RPMI7951 (cell line): Measurements from ENCODE around the gene MVB12B. TPM values are rescaled to one million over a fixed set of nuclear protein-coding genes. Genes with fewer than 3 reads are reported as not detected.

ENCODE experiments used
- DNase-seq: peaks from one replicate; pipeline ENCODE4 v3.0.0-alpha.2; 2012; ENCODE audit warnings: low read depth
- total RNA-seq: library from RNA; depleted of rRNA; stranded (reverse); fragments of >200 nt; shearing (Covaris generic); gene quantifications from 2 replicates; pipeline ENCODE4 v1.2.3, GENCODE V29; 2014

Gene MVB12B
- total RNA-seq, 1 experiment from 2014 or later = 2.2 TPM

DNA sequence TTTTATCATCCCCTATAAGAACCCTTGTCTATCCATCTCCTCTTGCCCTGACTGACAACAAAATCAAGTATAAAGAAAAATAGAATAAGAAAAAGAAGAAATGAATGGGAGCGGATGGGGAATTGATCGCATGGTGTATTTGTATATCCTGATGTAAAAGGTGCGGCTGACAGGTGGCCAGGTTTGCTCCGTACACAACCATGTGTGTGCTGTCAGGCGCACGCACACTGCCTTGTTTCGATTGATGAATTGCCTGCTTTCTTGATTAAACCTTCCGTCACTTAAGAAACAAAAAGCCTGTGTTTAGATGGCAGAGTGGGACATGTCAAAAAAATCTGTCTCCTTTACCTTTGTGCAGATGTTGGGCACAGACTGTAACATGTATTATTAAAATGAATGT, 102.6 kb downstream of the MVB12B start:
- DNase-seq = no peak

DNA sequence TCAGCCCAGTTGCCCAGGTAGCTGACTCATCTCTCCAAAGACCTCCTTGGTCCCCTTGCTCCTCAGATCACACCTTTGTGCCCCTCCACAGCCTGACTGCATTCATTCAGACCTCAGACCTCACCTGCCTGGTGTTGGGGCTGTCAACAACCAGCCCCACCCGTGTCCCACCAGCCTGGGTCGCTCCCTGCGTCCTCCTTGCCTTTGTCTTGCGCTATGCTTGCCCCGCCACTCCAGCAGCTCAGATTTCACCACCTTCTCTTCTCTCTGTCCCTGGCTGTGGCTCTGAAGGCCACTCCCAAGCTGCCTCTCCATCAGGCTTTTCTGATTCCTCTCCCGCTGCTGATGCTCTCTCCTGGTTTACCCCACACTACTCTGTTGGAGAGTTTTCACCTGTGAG, 103.5 kb downstream of the MVB12B start:
- DNase-seq = no peak

GRCh38 chr9:126431077-126431742, 104.6 kb downstream of the MVB12B start:
- no peak for DNase-seq

- DNase-seq = no peak
Observed at GRCh38 chr9:126432659-126433058, 106.0 kb downstream of the MVB12B start.

DNA sequence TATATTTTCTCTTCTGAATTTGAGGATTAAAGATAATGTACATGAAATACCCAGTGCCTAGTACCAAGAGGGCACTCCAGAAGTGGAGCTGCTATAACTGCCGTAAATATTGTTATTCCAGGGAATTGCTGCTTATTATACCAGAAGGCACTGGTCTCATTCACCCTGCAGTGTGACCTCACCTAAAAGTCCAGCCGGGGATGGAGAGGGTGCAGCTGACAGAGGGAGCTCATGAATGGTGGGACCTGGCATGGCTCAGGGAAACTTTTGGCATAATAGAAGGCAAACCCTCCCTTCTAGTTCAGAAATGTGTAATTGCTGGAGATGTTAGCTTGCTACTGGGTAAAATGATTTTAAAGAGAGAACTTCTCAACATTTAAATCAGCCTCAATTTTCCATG, 108.5 kb downstream of the MVB12B start:
- no peak for DNase-seq

- DNase-seq = no peak
Observed at GRCh38 chr9:126435626-126436025, 109.0 kb downstream of the MVB12B start.

- DNase-seq = peak; percentile 67
Observed at GRCh38 chr9:126436545-126437267, 110.1 kb downstream of the MVB12B start.

GRCh38 chr9:126437268-126437666, 110.6 kb downstream of the MVB12B start:
- DNase-seq = no peak

GRCh38 chr9:126437701-126438100, 111.1 kb downstream of the MVB12B start:
- DNase-seq = no peak

GRCh38 chr9:126438741-126439401, 112.2 kb downstream of the MVB12B start:
- DNase-seq = no peak

DNA sequence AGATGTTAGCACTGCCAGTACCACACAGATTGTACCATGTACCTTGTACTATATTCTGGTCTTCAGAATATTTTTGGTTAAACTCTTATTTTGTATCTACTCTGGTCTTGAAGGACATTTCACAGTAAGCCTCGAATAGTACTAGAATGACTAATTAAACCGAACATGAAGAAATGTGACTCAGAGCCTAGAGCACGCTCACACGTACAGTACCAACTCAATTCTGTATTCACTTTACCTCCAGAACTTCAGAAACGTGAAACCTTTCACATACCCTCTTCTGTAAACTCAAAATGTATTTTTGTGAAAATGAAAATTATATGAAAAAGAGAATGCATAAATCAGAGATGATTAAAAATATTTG, 112.8 kb downstream of the MVB12B start:
- peak; percentile 55 for DNase-seq

DNA sequence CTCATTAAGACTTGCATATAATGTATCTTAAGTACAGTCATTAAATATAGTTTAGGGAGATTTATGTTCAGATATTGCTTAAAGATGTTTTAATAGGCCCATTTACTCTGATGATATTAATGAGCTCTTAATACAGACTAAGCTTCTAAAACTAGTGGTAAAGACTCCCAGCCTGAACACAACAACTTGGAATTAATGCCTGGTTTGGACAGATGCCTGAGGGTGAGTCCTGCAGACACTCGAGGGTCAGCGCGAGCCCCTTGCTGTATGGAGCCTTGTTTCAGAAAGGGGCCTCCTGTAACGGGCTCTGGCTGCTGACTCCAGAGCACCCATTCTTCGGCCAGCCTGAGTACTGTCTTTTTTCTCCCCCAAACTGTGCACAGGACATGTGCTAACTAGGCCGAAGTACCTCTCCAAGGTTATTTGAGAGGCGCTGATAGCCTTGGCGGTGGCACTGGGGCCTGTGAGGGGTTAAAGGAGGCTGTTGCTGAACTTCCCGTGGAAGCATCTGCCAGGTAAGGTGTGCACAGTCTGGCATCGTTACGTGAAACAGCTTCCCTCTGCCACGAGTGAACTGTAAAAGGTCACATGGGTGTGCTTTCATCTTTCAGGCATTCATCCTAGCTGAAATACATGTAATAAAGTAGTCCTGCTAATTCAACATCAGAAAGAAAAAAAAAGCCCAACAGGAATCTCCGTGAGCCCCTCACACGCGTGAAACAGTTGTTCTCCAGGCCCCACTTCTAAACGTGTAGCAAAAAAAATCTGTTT, 113.4 kb downstream of the MVB12B start:
- no peak for DNase-seq

- DNase-seq = no peak
Observed at GRCh38 chr9:126440940-126441339, 114.3 kb downstream of the MVB12B start.

GRCh38 chr9:126442636-126443035, 116.0 kb downstream of the MVB12B start:
- no peak for DNase-seq

DNA sequence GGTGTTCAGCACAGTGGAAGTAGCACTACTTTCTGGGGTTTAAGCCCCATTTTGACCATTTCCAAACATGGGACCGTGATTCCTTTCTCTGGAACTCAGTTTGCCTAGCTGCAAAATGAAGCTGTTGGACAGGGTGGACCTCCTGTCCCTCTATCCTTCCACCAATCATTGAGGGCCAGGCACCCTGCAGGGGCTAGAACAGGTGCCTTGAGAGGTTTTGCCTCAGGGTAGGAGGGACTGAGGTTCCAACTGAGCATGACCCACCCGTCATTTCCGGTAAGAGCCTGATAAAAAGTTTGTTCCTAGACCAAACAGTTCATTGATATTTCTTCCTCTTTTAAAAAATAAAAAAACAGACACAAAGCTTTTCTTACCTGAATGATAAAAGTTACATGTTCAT, 116.5 kb downstream of the MVB12B start:
- no peak for DNase-seq

DNA sequence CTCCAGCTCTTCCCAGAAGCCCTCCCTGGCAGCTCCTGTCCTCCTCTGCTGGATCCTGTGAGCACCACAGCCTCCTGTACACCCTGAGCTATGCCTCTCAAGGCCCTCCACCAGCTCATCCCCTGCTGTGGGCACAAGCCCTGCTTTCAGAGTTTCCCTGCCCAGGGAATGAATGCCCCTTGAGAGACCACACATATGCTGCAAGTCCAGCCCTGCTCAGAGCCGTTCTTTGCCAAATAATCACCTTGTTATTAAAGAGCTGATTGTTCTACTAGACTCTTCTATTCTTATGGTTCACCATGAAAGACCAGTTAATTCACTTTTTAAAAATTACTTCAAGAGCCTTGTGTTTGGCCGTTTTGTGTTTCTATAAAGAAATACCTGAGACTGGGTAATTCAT, 121.5 kb downstream of the MVB12B start:
- DNase-seq = no peak

DNA sequence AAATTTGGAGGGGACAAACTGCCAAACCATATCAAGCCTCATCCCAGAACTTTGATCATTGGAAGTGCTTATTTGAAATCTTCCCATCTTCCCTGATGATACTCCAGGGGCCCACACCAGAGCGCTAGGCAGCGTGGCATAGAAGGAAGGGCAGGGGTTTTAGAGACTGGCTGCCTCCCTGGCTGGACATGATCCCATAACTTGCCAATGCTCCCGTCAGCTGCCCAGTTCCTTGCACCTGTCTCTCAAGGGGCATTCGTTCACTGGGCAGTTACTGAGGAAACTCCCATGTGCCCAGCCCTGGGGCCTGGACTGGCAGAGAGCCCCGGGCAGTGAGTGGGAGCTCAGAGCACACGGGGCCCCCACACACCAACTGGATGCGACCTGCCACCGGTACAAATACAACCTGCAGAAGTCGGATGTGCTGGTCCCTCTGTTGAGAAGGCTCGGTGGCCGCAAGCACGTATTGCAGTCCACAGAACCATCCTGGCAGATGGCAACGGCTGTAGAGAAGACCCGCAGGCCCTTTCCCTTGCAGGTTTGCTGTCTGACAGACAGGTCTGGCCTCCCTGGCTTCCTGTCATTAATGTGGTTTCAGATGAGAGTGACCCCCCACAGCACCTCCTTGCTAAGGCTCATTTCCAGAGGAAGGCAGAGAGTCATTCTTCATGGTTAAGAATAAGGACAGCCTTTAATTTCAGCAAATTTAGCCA, 122.4 kb downstream of the MVB12B start:
- peak; percentile 15 for DNase-seq

DNA sequence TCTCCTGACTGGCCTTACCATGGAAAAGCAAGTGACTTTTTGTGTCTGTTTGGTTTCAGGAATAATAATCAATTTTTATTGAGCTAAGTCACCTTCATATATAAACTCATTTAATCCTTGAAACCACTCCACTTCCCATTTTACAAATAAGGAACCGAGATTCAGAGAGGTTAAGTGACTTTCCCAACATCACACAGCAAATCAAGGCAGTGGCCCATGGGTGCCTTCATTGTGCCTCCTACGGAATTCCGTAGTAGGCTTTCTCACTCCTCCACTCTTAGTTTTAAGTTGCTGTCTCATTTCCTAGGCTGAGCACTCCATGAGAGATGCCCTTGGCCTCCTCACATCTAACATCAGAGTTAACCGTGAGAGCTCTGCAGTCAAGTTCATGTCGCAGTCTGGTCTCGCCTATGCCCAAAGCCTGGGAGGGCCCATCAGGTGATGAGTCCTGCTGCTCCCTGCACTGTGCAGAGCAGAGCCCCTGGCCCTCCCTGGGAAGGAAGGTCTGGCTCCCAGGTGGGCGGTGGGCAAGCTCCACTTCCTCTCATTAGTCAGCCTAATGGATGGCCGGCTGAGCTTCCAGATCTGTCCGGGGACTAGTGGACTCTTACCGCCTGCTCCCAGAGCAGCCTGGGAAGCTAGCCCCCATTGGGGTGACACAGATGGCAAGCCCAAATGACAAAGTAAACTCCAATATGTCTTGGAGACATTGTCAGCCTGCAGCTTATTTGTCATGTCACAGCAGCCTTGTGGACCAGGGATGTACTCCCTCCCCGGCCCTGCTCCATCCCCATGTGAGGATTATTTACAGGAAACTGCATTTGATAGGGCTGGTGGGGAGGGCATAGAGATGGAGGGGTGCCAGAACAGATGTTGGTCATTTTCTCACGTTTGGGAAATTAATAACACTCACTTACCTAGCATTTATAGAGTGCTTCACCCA, 123.4 kb downstream of the MVB12B start:
- DNase-seq = no peak

DNA sequence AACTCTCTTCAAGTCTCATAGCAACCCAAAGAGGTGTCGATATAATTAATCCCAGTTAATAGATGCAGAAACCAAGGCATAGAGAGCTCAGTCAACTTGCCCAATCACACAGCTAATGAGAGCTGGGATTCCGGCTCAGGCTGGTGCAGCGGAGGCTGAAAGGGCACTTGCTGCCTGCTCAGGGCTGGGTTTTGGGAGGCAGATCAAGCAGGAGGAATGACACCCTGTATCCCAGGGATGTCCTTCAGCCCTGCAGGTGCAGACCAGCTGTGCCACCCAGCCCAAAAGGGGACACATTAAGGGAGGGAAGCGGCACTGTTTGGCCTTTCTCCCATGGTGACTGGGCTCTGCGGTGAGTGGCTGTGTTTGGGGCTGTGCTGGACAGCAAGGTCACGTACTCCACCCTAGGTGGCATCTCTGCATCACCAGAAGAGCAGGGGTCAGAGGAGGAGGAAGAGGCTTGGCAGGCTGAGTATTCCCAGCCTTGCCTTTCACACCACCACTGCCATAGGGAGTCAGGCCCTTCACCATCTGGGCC, 124.1 kb downstream of the MVB12B start:
- no peak for DNase-seq

DNA sequence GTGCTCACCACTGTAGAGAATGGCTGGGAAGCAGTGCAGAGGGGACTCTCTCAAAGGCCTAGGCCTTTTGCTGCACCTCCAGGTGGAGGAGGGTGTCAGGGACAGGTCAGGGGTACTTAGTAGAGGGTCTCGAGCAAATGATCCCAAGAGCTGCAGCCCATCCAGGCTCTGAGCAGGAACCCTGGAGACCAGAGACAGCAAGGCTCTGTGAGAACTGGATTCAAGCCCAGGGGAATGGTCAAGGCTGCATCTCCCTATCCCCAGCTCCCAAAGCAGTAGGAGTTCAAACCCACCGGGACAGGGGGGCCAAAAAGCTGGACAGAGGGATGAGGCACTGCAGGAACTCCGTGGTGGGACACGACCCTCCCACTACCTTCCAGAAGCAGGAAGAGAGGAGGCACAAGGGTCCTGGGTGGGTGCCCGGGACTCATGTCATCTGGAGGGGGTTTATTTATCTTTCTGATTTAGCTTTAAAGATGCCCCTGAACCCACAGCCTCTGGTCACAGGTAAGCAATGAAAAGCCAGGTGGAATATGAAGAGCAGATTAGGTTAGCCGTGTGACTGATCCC, 124.8 kb downstream of the MVB12B start:
- no peak for DNase-seq
